DMS53 treated with DMSO at 0.1 percent for 48 hours (cell line): ENCODE measurements around the gene SPACA9.
A peak's percentile ranks its signal among the peaks of the same experiment; 100 is the strongest.

Source experiments
- DNase-seq: peaks from one replicate; lab custom pipeline; 2025; ENCODE audit not compliant: unreplicated experiment; lab: John Stamatoyannopoulos, UW

Gene SPACA9

GRCh38 chr9:132892400-132892799 lies 13.7 kb downstream of the SPACA9 start:
- no peak for DNase-seq

- DNase-seq: no peak
Observed at GRCh38 chr9:132894346-132894745, 15.6 kb downstream of the SPACA9 start.

- DNase-seq: no peak
Observed at GRCh38 chr9:132894862-132895835, 16.5 kb downstream of the SPACA9 start.

- no peak for DNase-seq
Observed at GRCh38 chr9:132896264-132896663, 17.6 kb downstream of the SPACA9 start.

- DNase-seq: no peak
Observed at GRCh38 chr9:132896906-132897305, 18.2 kb downstream of the SPACA9 start.

GRCh38 chr9:132898051-132898450 lies 19.4 kb downstream of the SPACA9 start:
- DNase-seq: no peak

- DNase-seq: peak; percentile 61
Observed at GRCh38 chr9:132901858-132902831, 23.4 kb downstream of the SPACA9 start.

- DNase-seq: no peak
Observed at GRCh38 chr9:132903574-132904492, 25.1 kb downstream of the SPACA9 start.

- DNase-seq: no peak
Observed at GRCh38 chr9:132905726-132906125, 27.0 kb downstream of the SPACA9 start.

GRCh38 chr9:132908635-132909034 lies 29.9 kb downstream of the SPACA9 start:
- no peak for DNase-seq

- no peak for DNase-seq
Observed at GRCh38 chr9:132909311-132909710, 30.6 kb downstream of the SPACA9 start.

- DNase-seq: no peak
Observed at GRCh38 chr9:132910376-132910775, 31.7 kb downstream of the SPACA9 start.

- DNase-seq: no peak
Observed at GRCh38 chr9:132912131-132912530, 33.4 kb downstream of the SPACA9 start.

GRCh38 chr9:132914924-132915323 lies 36.2 kb downstream of the SPACA9 start:
- no peak for DNase-seq

- DNase-seq: no peak
Observed at GRCh38 chr9:132919614-132920268, 41.0 kb downstream of the SPACA9 start.

- no peak for DNase-seq
Observed at GRCh38 chr9:132923346-132923902, 44.7 kb downstream of the SPACA9 start.

- DNase-seq: no peak
Observed at GRCh38 chr9:132927704-132928103, 49.0 kb downstream of the SPACA9 start.

GRCh38 chr9:132931178-132931735 lies 52.6 kb downstream of the SPACA9 start:
- DNase-seq: no peak

GRCh38 chr9:132935026-132935425 lies 56.3 kb downstream of the SPACA9 start:
- DNase-seq: no peak
